ENCODE results near the gene CDH20. TPM values are rescaled to one million over a fixed set of nuclear protein-coding genes. Genes with fewer than 3 reads are reported as not detected.

The CDH20 gene
- total RNA-seq, 1 donor from 2014 or later = not detected

GRCh38 chr18:61474341-61474740 is 141.1 kb downstream of the CDH20 start:
- Histone ChIP-seq H3K36me3 (no peaks in the 10 kb centered on the region), H3K4me3 (no peak overlapping the region), H3K4me1 (no peaks in the 10 kb centered on the region), H3K27me3 (no peaks in the 10 kb centered on the region), H3K9me3 (no peaks in the 10 kb centered on the region), H3K27ac (no peak overlapping the region)
- DNase-seq (ENCODE audit: extremely low spot score in 2 of 2) = no peak
- intact Hi-C loops (cut with DNase I) = no loop called here
- TF ChIP-seq CTCF (IDR thresholded peaks at IDR 0.05) (no peak), POLR2A (IDR thresholded peaks at IDR 0.05) (no peak), POLR2AphosphoS5 (IDR thresholded peaks at IDR 0.05; ENCODE audit: insufficient read depth in 1 of 2, low read depth in 1 of 2) (no peak)

GRCh38 chr18:61474918-61475317 is 141.7 kb downstream of the CDH20 start:
- Histone ChIP-seq H3K4me3 (no peak overlapping the region), H3K36me3 (no peaks in the 10 kb centered on the region), H3K27me3 (no peaks in the 10 kb centered on the region), H3K9me3 (no peaks in the 10 kb centered on the region), H3K4me1 (no peaks in the 10 kb centered on the region), H3K27ac (no peak overlapping the region)
- intact Hi-C loops (cut with DNase I) = no loop called here
- no peak for TF ChIP-seq CTCF (IDR thresholded peaks at IDR 0.05)
- TF ChIP-seq POLR2AphosphoS5 (IDR thresholded peaks at IDR 0.05; ENCODE audit: insufficient read depth in 1 of 2, low read depth in 1 of 2) = no peak
- no peak for TF ChIP-seq POLR2A (IDR thresholded peaks at IDR 0.05)
- no peak for DNase-seq (ENCODE audit: extremely low spot score in 2 of 2)

- intact Hi-C loops (cut with DNase I) = no loop called here
- H3K27ac ChIP-seq = no peak overlapping the region
- no peak for DNase-seq (ENCODE audit: extremely low spot score in 2 of 2)
- no peaks in the 10 kb centered on the region for H3K27me3 ChIP-seq
- no peak overlapping the region for H3K4me3 ChIP-seq
- H3K9me3 ChIP-seq = no peaks in the 10 kb centered on the region
- no peaks in the 10 kb centered on the region for H3K4me1 ChIP-seq
- no peaks in the 10 kb centered on the region for H3K36me3 ChIP-seq
- TF ChIP-seq CTCF (IDR thresholded peaks at IDR 0.05) = no peak
- no peak for TF ChIP-seq POLR2AphosphoS5 (IDR thresholded peaks at IDR 0.05; ENCODE audit: insufficient read depth in 1 of 2, low read depth in 1 of 2)
- no peak for TF ChIP-seq POLR2A (IDR thresholded peaks at IDR 0.05)
Observed at GRCh38 chr18:61475931-61476330, 142.7 kb downstream of the CDH20 start.

- H3K4me3 ChIP-seq = no peak overlapping the region
- H3K27me3 ChIP-seq = no peaks in the 10 kb centered on the region
- H3K36me3 ChIP-seq = no peaks in the 10 kb centered on the region
- no peak for DNase-seq (ENCODE audit: extremely low spot score in 2 of 2)
- no peak overlapping the region for H3K27ac ChIP-seq
- no peaks in the 10 kb centered on the region for H3K4me1 ChIP-seq
- H3K9me3 ChIP-seq = no peaks in the 10 kb centered on the region
- intact Hi-C loops (cut with DNase I) = no loop called here
- no peak for TF ChIP-seq CTCF (IDR thresholded peaks at IDR 0.05)
- TF ChIP-seq POLR2AphosphoS5 (IDR thresholded peaks at IDR 0.05; ENCODE audit: insufficient read depth in 1 of 2, low read depth in 1 of 2) = no peak
- no peak for TF ChIP-seq POLR2A (IDR thresholded peaks at IDR 0.05)
Observed at GRCh38 chr18:61489334-61489733, 156.1 kb downstream of the CDH20 start.

- no peak for DNase-seq (ENCODE audit: extremely low spot score in 2 of 2)
- H3K4me1 ChIP-seq = no peaks in the 10 kb centered on the region
- no peak overlapping the region for H3K4me3 ChIP-seq
- no peaks in the 10 kb centered on the region for H3K27me3 ChIP-seq
- TF ChIP-seq POLR2AphosphoS5 (IDR thresholded peaks at IDR 0.05; ENCODE audit: insufficient read depth in 1 of 2, low read depth in 1 of 2) (no peak), POLR2A (IDR thresholded peaks at IDR 0.05) (no peak), CTCF (IDR thresholded peaks at IDR 0.05) (no peak)
- intact Hi-C loops (cut with DNase I) = no loop called here
- H3K9me3 ChIP-seq = no peaks in the 10 kb centered on the region
- no peaks in the 10 kb centered on the region for H3K36me3 ChIP-seq
- H3K27ac ChIP-seq = no peak overlapping the region
Observed at GRCh38 chr18:61496374-61496773, 163.1 kb downstream of the CDH20 start.

Data from vagina (tissue), 2 donors.